H9 (cell line): ENCODE data around the gene PDE3A. TPM values are rescaled to one million over a fixed set of nuclear protein-coding genes. Genes with fewer than 3 reads are reported as not detected.

Experiments used
- DNase-seq: peaks from one replicate; pipeline ENCODE4 v3.0.0-alpha.2; 2017
- H2AFZ ChIP-seq: one replicate; pipeline ENCODE4 v1.6.1; 2013; ENCODE audit warnings: mild to moderate bottlenecking, low read length, control low read depth, moderate library complexity
- H2AK5ac ChIP-seq: 2 replicates; pipeline ENCODE4 v1.6.1; 2013; ENCODE audit warnings: low read length, control low read depth, mixed read lengths; ENCODE audit not compliant: insufficient read length
- H2BK120ac ChIP-seq: one replicate; pipeline ENCODE4 v1.6.1; 2013; ENCODE audit warnings: low read depth, mild to moderate bottlenecking, low read length, control low read depth, inconsistent platforms; ENCODE audit not compliant: poor library complexity, severe bottlenecking
- H2BK12ac ChIP-seq: 2 replicates; pipeline ENCODE4 v1.6.1; 2013; ENCODE audit warnings: low read length, control low read depth, mixed read lengths, low read depth; ENCODE audit not compliant: insufficient read length
- H2BK15ac ChIP-seq: 2 replicates; pipeline ENCODE4 v1.6.1; 2013; ENCODE audit warnings: low read depth, low read length, control low read depth
- H2BK20ac ChIP-seq: one replicate; pipeline ENCODE4 v1.6.1; 2013; ENCODE audit warnings: low read depth, mild to moderate bottlenecking, low read length, control low read depth, inconsistent platforms; ENCODE audit not compliant: poor library complexity, severe bottlenecking
- H2BK5ac ChIP-seq: 2 replicates; pipeline ENCODE4 v1.6.1; 2013; ENCODE audit warnings: low read length, control low read depth, mixed read lengths; ENCODE audit not compliant: insufficient read length
- H3K14ac ChIP-seq: 2 replicates; pipeline ENCODE4 v1.6.1; 2013; ENCODE audit warnings: low read length, control low read depth; ENCODE audit not compliant: insufficient read depth
- H3K18ac ChIP-seq: 2 replicates; pipeline ENCODE4 v1.6.1; 2013; ENCODE audit warnings: low read depth, mild to moderate bottlenecking, mixed read lengths, low read length, control low read depth; ENCODE audit not compliant: insufficient read length
- H3K23ac ChIP-seq: 2 replicates; pipeline ENCODE4 v1.6.1; 2013; ENCODE audit warnings: low read length, control low read depth, mixed read lengths, low read depth; ENCODE audit not compliant: insufficient read length
- H3K23me2 ChIP-seq: 2 replicates; pipeline ENCODE4 v1.6.1; 2013; ENCODE audit warnings: low read depth, mild to moderate bottlenecking, mixed read lengths, low read length, control low read depth; ENCODE audit not compliant: insufficient read length, poor library complexity, severe bottlenecking
- H3K27ac ChIP-seq: 2 replicates; pipeline ENCODE4 v1.5.1; 2013; ENCODE audit warnings: low read length, control low read depth, mixed read lengths, low read depth; ENCODE audit not compliant: insufficient read length
- H3K27me3 ChIP-seq: 2 replicates; pipeline ENCODE4 v1.6.1; 2013; ENCODE audit warnings: low read length, control low read depth, inconsistent platforms; ENCODE audit not compliant: insufficient read depth
- H3K4ac ChIP-seq: 2 replicates; pipeline ENCODE4 v1.6.1; 2013; ENCODE audit warnings: low read depth, mild to moderate bottlenecking, control low read depth, inconsistent platforms, low read length, moderate library complexity
- H3K4me1 ChIP-seq: 2 replicates; pipeline ENCODE4 v1.6.1; 2013; ENCODE audit warnings: low read length, control low read depth, inconsistent platforms; ENCODE audit not compliant: insufficient read depth
- H3K4me2 ChIP-seq: 2 replicates; pipeline ENCODE4 v1.6.1; 2013; ENCODE audit warnings: low read length, control low read depth, mixed read lengths; ENCODE audit not compliant: insufficient read length, insufficient read depth
- H3K56ac ChIP-seq: 2 replicates; pipeline ENCODE4 v1.6.1; 2013; ENCODE audit warnings: low read depth, mild to moderate bottlenecking, mixed read lengths, low read length, control low read depth; ENCODE audit not compliant: insufficient read length
- H3K79me1 ChIP-seq: 2 replicates; pipeline ENCODE4 v1.6.1; 2013; ENCODE audit warnings: low read depth, mild to moderate bottlenecking, moderate library complexity, low read length, control low read depth, inconsistent platforms; ENCODE audit not compliant: insufficient read depth, poor library complexity, severe bottlenecking
- H3K79me2 ChIP-seq: 2 replicates; pipeline ENCODE4 v1.6.1; 2013; ENCODE audit warnings: low read length, control low read depth, inconsistent platforms; ENCODE audit not compliant: insufficient read depth
- H3K9ac ChIP-seq: 2 replicates; pipeline ENCODE4 v1.6.1; 2013; ENCODE audit warnings: low read length, control low read depth, mixed read lengths; ENCODE audit not compliant: insufficient read length; ENCODE audit errors: extremely low read depth
- H3K9me3 ChIP-seq: one replicate; pipeline ENCODE4 v1.6.1; 2013; ENCODE audit warnings: low read depth, low read length, inconsistent platforms; ENCODE audit not compliant: control insufficient read depth
- H3T11ph ChIP-seq: one replicate; pipeline ENCODE4 v1.6.1; 2013; ENCODE audit warnings: mild to moderate bottlenecking, low read length, control low read depth, inconsistent platforms
- H4K20me1 ChIP-seq: one replicate; pipeline ENCODE4 v1.6.1; 2013; ENCODE audit not compliant: control insufficient read depth, insufficient read length, insufficient read depth
- H4K5ac ChIP-seq: 2 replicates; pipeline ENCODE4 v1.6.1; 2013; ENCODE audit warnings: low read depth, mild to moderate bottlenecking, mixed read lengths, low read length, control low read depth; ENCODE audit not compliant: insufficient read length
- H4K8ac ChIP-seq: replicated peaks from 2 replicates; pipeline ENCODE4 v1.6.1; 2013; ENCODE audit warnings: low read length, control low read depth, mixed read lengths, low read depth; ENCODE audit not compliant: insufficient read length
- H4K91ac ChIP-seq: 2 replicates; pipeline ENCODE4 v1.6.1; 2013; ENCODE audit warnings: low read depth, mild to moderate bottlenecking, moderate library complexity, mixed read lengths, low read length, control low read depth; ENCODE audit not compliant: insufficient read length
- H3K27ac Mint-ChIP-seq, 3 experiments: 2 replicates in 2 of 3; 3 replicates in 1 of 3; pipeline ENCODE4 v1.8.0; 2020 to 2021; ENCODE audit warnings: mixed read lengths in 3 of 3, mild to moderate bottlenecking in 1 of 3, moderate library complexity in 1 of 3
- H3K27me3 Mint-ChIP-seq: 2 replicates; pipeline ENCODE4 v1.8.0; 2021; ENCODE audit warnings: low read depth, mild to moderate bottlenecking, moderate library complexity, mixed read lengths
- H3K36me3 Mint-ChIP-seq, 3 experiments: 2 replicates in 2 of 3; 3 replicates in 1 of 3; pipeline ENCODE4 v1.8.0; 2020 to 2021; ENCODE audit warnings: low read depth in 3 of 3, mixed read lengths in 3 of 3; ENCODE audit not compliant: insufficient read depth in 1 of 3
- H3K4me1 Mint-ChIP-seq, 2 experiments: 2 replicates each; pipeline ENCODE4 v1.8.0; 2020; ENCODE audit warnings: mixed read lengths in 2 of 2
- H3K4me3 Mint-ChIP-seq, 2 experiments: 2 replicates in 1 of 2; 3 replicates in 1 of 2; pipeline ENCODE4 v1.8.0; 2020 to 2021; ENCODE audit warnings: mild to moderate bottlenecking in 2 of 2, mixed read lengths in 2 of 2, moderate library complexity in 1 of 2
- H3K9me3 Mint-ChIP-seq, 2 experiments: 2 replicates in 1 of 2; 3 replicates in 1 of 2; pipeline ENCODE4 v1.8.0; 2020; ENCODE audit warnings: mild to moderate bottlenecking in 2 of 2, mixed read lengths in 2 of 2, moderate library complexity in 1 of 2
- CTCF ChIP-seq: fragments of 200-600 bp; sonication (generic); conservative IDR thresholded peaks from 3 replicates; pipeline ENCODE4 v1.8.0; 2021; ENCODE audit warnings: antibody characterized with exemption, mild to moderate bottlenecking
- WGBS: extraction: QIAGEN DNeasy Blood & Tissue Kit; methylation state at CpG from one replicate; pipeline ENCODE4 v1.1.7; 2013; ENCODE audit warnings: missing lambda C conversion rate, low lambda C conversion rate, mixed read lengths; ENCODE audit not compliant: insufficient read length; ENCODE audit errors: extremely low coverage; 5-methylcytosine and 5-hydroxymethylcytosine counted together
- total RNA-seq: library from RNA; stranded (reverse); gene quantifications from 2 replicates; pipeline ENCODE4 v1.2.1, GENCODE V29; 2021

PDE3A gene
- total RNA-seq, 1 experiment from 2014 or later: 3.0 TPM

GRCh38 chr12:20555015-20555414, 186.7 kb downstream of the PDE3A start:
- no peak for TF ChIP-seq CTCF
- no peak overlapping the region for H2BK120ac ChIP-seq
- H3K23me2 ChIP-seq: no peaks in the 10 kb centered on the region
- DNase-seq: no peak
- no peak overlapping the region for H3K27ac ChIP-seq
- H4K5ac ChIP-seq: no peak overlapping the region
- no peak overlapping the region for H3K9ac ChIP-seq
- no peak overlapping the region for H2AK5ac ChIP-seq
- H4K91ac ChIP-seq: no peak overlapping the region
- Mint-ChIP-seq H3K27me3 (no peaks in the 10 kb centered on the region; the same call in 1 of the 2 replicates), H3K4me3 (no peak overlapping the region), H3K9me3 (peaks cover 10 to 11% of the 10 kb centered on the region in 2 experiments; a peak in 3 of 5 replicates), H3K27ac (no peak overlapping the region), H3K4me1 (no peaks in the 10 kb centered on the region), H3K36me3 (peaks cover 5 to 15% (median 8%) of the 10 kb centered on the region in 3 experiments)
- no peaks in the 10 kb centered on the region for H3K4me1 ChIP-seq
- H4K20me1 ChIP-seq: no peaks in the 10 kb centered on the region
- no peak overlapping the region for H3K4me2 ChIP-seq
- H3K14ac ChIP-seq: no peak overlapping the region
- no peak overlapping the region for H3K23ac ChIP-seq
- no peaks in the 10 kb centered on the region for H3K79me1 ChIP-seq
- no peak overlapping the region for H3K56ac ChIP-seq
- no peak overlapping the region for H3K18ac ChIP-seq
- H4K8ac ChIP-seq: no peak overlapping the region
- no peaks in the 10 kb centered on the region for H3K9me3 ChIP-seq
- no peaks in the 10 kb centered on the region for H3K27me3 ChIP-seq
- H2AFZ ChIP-seq: no peak overlapping the region
- H2BK20ac ChIP-seq: no peak overlapping the region
- no peak overlapping the region for H3T11ph ChIP-seq
- H2BK12ac ChIP-seq: no peak overlapping the region
- no peaks in the 10 kb centered on the region for H3K79me2 ChIP-seq
- H2BK15ac ChIP-seq: no peak overlapping the region
- WGBS: no CpG with 5 or more reads among the region's 10 CpGs
- H3K4ac ChIP-seq: no peak overlapping the region
- no peak overlapping the region for H2BK5ac ChIP-seq
